Hematopoietic multipotent progenitor cell treated with erythropoietin and hydrocortisone succinate and interleukin-3 and kit ligand, for 6 days (in vitro differentiated cells): ENCODE measurements around the gene ADGRB2.

Experiments used
- DNase-seq: peaks from one replicate; pipeline ENCODE4 v3.0.0-alpha.2; 2015

Gene ADGRB2

DNA sequence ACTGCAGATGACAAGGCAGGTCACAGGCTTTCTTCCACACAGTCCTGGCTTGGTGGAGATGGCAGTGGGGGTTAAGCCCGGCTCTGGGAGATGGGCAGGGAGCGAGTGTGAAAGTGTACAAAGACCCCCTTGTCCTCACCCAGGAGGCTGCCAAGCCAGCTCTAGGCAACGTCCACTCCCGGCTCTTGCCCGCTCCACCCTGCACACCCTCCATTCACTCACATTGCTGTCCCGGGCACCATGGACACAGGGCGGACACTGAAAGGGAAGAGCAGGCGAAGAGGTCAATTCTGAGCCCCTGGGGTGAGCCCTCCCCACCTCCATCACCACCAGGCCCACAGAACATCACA, 69.2 kb downstream of the ADGRB2 start:
- no peak for DNase-seq

DNA sequence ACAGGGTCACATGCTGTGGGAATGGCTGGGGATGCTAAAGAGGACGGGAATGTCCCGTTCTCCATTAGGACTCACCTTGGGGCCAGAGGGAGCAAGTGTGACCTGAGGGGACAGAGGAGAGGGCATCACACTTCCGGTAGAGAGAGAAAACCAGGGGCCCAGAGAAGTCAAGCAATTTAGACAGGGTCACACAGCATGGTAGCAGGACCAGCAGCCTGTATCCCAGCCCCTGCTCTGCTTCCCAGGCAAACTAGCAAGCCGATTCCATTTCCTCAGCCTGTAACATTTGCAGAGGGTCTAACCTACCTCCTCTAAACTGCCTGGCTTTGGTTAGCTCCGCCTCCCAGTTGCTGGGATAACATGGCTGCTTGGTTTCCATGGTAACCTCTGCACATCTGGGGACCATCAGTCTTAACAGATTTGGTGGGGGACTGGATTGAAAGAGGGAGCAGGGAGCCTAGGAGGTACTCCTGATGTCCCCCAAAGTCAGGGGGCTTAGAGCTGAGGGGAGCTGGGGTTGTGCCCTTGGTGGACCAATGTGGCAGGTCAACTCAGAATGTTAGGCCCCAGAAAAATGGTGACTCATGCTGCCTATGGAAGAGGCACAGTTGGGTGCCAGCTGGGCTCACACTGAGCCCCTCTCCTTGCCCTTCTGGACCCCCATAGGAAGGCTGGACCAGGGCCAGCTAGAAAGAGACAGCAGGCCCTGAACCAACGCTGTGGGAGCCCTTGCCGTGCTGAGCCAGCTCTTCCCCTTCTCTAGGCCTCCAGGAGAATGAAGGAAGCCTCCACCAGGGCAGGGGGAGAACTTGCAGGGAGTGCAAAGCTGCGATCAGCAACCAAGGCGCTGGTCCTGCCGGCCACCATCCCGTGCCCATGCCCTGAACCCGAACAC, 69.8 kb downstream of the ADGRB2 start:
- peak; percentile 19 for DNase-seq

DNA sequence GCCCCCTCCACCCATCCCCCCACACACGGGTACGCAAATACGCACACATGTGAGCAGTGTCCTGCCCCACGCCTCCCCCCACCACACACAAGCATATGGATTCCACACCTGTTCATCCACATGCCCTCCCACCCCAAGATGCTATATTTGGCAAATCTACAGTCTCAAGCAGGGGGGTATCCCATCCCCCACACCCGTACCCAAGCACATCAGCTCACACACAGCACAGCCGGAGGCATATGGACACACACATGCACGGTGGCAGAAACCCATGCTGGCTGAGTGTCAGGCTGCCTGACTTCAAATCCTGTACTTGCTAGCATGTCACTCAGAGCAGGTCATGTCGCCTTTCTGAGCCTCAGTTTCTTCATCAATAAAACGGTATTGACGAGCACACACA, 70.9 kb downstream of the ADGRB2 start:
- DNase-seq = no peak

DNA sequence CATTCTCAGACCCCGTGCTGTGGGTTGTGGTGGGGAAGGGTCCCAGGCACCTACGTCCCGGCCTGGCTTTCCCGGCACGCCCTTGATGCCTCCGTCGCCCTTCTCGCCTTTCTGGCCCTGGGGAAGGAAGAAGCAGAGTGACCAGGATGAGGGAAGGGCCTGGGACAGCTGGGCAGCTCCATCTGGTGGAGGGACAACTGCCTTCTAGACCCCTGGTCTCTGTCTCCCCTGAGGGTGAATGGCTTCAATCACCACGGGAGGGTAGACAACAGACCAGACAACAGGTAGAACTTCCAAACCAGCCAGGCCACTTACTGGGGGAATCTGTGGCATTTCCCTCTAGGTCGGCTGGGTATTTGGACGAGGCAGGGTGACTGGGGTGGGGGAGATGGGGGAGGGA, 72.2 kb downstream of the ADGRB2 start:
- no peak for DNase-seq

DNA sequence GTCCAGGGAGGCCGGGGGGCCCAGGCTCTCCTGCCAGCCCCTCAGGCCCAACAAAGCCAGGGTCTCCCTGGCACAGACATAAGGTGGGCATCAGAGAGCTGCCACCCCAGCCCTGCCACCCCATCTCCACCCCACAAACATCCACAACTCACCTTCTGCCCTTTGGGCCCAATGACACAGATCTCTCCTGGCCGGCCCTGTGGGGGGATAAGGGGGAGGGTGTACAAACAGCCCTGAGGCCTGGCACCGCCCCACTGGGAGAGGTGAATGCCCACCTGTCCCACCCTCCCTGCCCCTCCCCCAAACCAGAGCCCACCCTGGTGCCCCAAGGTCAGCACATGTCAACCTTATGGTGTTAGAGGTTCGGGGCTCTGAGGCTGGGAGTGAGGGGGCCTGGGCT, 72.7 kb downstream of the ADGRB2 start:
- DNase-seq = no peak

DNA sequence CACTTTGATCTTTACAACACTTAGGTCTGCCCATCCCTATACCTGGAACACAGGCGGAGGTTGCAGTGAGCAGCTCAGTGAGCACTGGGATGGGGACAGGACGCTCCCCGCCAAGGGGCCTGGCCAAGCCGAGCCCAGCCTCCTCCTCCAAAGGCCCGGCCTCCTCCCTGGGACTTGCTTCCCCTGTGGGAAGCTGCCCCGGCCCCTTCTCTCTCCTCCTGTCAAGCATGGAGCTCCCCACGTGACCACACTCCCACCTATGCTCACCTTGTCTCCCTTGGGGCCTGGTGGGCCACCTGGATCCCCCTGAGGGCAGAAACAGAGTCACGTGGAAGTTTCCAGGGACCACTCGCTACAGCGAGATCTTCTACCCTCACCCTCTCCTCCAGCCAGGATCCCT, 73.2 kb downstream of the ADGRB2 start:
- DNase-seq = no peak

DNA sequence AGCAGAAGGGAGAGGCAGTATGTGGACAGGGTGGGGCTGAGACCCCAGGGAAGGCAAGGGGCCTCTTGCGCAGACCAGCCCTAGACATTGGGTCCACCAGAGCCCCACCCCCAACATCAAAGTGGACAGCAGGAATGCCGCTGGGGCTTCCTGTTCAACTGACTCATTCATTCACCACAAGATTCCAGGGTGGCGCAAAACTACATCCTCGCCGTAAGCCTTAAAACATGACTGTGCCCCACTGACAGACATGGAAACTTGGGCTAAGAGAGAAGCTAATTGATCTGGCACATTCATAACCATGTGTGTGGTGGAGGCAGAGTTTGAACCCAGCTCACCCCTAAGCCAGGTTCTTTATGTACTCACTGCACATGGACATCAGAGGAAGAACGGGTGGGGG, 74.3 kb downstream of the ADGRB2 start:
- no peak for DNase-seq

DNA sequence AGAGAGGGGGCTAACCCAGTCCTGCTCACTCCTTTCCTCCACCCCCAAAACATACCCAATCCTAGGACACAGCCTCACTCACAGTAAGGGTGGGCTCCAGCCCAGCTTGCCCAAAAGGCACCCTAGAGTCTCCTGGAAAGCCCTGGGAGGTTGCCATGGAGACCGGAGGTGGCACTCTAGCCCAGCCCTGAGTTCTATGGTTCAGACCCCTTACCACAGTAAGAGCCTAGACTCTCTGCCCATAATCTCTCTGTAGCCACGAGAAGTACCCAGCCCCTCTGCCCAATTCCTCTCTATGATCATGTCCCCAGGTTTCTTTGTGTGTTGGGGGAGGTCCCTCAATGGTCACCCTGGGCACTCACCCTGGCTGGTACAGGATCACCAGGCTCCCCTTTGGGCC, 74.8 kb downstream of the ADGRB2 start:
- no peak for DNase-seq

DNA sequence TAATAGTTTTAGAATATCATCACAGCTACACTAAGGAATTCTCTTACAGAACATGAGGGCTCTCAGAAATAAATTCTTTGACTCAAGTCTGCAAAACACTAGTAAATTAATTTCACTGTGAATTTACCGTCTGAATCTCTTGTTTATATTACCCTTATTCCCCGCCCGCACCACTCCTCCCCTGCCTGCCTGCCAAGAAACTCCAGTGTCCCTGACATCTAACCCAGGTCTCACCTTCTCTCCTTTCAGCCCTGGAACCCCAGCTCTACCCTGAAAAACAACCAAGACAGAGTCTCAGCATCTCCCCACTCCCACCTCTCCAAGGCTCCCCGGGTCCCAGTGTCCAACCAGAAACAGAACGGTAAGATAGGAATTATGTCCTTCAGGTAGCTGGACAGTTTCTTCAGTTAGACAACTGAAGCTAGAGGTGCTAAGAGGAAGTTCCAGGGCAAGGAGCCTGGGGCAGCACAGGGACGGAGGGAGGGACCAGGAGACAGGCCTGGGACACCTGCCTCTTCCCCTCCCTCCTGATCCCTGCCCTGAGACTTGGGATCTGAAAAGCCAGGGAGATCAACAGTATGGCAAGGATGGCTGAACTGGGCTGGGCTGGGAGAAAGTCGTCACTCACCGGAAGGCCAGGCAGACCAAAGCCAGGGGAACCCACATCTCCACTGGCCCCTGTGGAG, 75.8 kb downstream of the ADGRB2 start:
- no peak for DNase-seq

DNA sequence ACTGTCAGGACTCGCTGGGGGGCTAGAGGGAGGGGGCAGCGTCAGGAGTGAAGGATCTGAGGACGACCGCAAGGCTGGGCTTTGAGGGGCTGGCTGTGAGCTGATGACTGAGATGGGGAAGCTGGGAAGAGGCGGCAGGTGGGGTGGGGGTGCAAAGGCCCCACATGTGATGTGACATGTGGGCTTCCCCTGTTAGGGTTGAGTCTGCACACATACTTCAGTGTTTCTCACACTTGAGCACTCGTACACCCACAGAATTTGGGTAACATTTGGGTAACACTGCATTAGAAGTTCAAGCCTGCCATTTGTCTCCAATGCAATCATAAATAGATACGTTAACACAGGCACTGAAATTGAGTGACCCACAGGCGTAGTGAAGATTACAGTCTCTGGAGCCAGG, 76.5 kb downstream of the ADGRB2 start:
- no peak for DNase-seq

DNA sequence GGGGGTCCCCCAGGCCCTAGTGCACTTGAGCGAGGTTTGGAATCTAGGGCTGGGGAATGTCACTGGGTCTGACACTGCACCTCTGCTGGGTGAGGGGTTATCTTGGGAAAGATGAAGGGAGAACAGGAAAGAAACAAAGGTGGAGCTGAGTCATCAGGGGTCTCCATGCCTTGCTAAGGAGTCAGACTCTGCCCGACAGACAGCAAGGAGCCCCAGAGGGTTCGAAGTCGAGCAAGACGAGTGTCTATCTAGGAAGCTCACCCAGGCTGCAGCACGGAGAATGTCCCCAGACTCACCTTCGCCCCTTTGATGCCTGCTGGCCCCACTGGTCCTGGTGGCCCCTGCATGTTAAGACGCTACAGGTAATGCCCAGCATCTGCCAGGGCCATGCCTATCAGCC, 78.3 kb downstream of the ADGRB2 start:
- DNase-seq = no peak

DNA sequence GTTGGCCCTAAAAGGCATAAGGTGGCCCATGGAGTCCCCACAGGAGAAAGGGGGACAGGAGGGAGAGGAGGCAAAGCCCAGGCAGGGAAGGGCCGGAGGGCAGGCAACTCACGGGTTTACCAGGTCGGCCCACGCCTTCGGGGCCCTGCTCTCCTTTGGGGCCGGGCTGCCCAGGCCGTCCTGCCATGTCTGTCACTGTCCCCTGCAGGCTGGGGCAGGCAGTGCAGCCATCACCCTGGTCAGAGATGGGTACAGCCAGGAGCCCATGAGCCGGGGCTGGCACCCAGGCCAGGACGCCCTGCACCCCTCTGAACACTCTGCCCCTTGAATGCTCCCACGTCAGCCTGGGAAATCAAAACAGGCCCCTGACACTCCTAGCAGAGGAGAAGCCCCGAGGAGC, 80.1 kb downstream of the ADGRB2 start:
- peak; percentile 38 for DNase-seq

DNA sequence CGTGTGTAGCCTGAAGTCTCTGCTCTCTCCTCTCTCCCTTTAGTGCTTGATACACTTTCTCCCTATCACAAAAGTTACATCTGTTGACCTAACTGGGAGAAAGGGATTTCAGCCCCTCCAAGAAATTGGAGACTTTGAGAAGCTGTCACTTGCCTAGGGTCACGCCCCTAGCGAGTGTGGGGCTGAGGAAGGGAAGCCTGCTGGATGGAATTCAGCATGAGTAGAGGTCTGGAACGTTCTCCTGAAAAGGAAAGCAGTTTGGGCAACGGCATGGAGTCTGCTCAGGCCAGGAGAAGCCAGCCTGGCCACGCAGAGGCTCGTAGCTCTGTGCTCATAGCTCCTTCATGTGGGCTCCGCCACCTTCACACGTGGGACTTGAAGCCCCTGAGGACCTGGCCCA, 82.7 kb downstream of the ADGRB2 start:
- DNase-seq = no peak

DNA sequence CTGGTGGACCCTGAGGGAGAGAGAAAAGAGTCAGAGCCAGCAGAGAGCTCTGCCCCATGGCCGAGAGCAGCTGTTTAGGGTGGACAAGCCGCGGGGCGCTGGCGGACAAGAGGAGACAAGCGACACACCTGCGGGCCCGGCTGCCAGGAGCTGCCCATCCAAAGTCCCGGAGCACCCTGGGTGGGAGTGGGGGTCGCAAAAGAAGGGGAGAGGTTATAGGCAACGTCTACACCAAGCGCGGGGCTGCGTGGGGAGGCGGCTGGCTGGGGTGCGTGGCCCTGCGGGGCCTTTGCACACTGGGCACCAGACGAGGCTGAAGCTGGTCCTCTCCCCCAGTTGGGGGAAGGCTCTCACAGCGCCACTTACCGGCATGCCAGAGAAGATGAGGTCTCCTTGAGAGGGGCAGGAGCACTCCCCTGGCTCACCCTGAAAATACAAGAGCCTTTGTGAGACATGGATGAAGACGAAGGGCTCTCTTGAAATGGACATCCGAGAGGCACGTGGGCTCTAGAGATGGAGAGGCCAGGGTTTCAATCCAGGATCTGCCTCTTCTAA, 84.4 kb downstream of the ADGRB2 start:
- DNase-seq = no peak

DNA sequence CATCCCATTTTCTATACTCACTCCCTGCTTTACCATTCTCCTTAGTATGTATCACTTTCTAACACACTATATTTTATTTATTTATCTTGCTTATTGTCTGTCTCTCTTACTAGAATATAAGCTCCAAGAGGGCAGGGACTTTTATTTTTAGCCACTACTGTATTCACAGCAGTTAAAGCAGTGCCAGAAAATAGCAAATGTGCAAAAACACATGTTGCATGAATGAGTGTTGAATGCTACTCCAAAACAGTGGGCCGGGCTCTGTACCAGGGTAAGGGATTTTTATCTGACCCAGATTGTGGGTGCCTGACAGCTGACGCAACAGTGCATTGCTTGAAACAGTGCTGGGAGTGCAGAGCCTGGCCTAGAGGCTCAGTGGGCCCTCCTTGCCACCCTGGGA, 85.0 kb downstream of the ADGRB2 start:
- DNase-seq = no peak

DNA sequence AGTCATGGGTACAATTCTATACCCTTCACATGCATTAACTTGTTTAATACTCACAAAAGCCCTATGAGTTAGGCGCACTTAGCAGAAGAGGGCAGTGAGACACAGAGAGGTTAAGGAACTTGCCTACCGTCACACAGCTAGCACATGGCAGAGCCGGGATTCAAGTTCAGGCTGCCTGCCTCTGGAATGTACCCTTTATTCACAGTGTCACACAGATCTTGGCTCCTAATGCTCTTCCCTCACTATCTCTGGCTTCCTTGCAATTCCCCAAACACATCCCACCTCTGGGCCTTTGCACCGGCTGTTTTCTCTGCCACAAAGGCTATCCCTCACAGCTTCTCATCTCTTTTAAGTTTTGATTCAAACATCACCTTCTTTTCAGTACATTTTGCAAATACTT, 85.5 kb downstream of the ADGRB2 start:
- no peak for DNase-seq

DNA sequence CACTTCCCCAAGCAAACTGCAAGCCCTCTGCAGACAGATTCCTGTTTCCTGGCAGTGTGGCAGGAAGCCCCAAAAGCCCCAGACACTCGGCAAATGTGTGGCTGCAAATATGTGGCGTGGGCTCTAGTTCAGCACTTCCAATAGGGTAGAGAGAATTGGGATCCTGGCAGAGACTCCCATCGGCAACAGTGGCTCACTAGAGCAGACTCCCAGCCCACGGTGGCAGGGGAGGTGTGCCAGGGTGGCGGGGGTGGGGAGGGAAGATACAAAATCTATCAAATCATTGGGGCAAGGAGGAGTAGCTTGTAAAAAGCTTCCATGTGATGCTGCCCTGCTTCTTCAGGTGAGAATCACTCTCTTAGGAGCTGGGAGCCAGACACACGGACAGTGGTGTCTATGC, 86.2 kb downstream of the ADGRB2 start:
- no peak for DNase-seq

DNA sequence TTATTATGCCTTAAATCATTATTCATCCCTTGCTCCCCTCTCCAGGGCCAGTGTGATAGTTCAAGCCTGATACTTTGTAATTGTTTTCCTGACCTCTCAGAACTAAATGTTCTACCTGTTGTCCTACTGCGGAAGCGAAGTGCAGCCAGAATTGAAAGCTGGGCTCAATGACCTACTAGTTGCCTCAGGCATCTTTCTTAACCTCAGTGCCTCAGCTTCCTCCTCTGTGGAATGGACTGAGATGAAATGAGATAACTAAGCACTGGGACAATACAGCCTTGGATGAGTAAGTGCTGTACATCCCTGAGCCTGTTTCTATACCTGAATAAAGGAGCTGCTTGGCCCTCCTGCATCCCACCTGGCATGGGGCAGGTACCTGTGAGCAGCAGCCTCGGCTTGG, 86.7 kb downstream of the ADGRB2 start:
- DNase-seq = no peak
